Cardiac fibroblast (primary cell): ENCODE results near the gene DNAJB6.

Experiments
- DNase-seq, 2 donors: peaks; one replicate each; pipeline versions ENCODE4 v3.0.0 to v3.0.0-alpha.2; 2010; ENCODE audit warnings: low read depth in 2 of 2
- H3K4me3 ChIP-seq, 2 donors: replicated peaks in 1 of 2; 1 replicate in 1 of 2; 2 replicates in 1 of 2; pipeline ENCODE4 v1.5.1; 2011; ENCODE audit warnings: low read depth in 2 of 2, low read length in 2 of 2, mild to moderate bottlenecking in 2 of 2, moderate library complexity in 1 of 2
- CTCF ChIP-seq: IDR thresholded peaks from one replicate; pipeline ENCODE4 v1.5.1; 2011; ENCODE audit warnings: low read depth, mild to moderate bottlenecking, low read length, inconsistent platforms

The DNAJB6 gene

GRCh38 chr7:157336383-157337315 lies at the start of gene DNAJB6:
Gene DNAJB6 (plus strand): TSS chr7:157337004. CDS start chr7:157358573, 21,569 bp downstream.
- no peak for TF ChIP-seq CTCF
- peak; percentile 94 to 96 for DNase-seq
- H3K4me3 ChIP-seq: peak within 1 kb of the TSS; percentile 74 to 80

- TF ChIP-seq CTCF: no peak
- no peak overlapping the region for H3K4me3 ChIP-seq
Measured at GRCh38 chr7:157291404-157292080, 45.3 kb upstream of the DNAJB6 start.

GRCh38 chr7:157292258-157292657 lies 44.5 kb upstream of the DNAJB6 start:
- no peak overlapping the region for H3K4me3 ChIP-seq
- no peak for DNase-seq

More at GRCh38 chr7:157291404-157292080, 45.3 kb upstream of the DNAJB6 start:
- DNase-seq: no peak

GRCh38 chr7:157292770-157293412 lies 43.9 kb upstream of the DNAJB6 start:
- TF ChIP-seq CTCF: no peak
- H3K4me3 ChIP-seq: no peak overlapping the region
- no peak for DNase-seq

More at GRCh38 chr7:157292258-157292657, 44.5 kb upstream of the DNAJB6 start:
- no peak for TF ChIP-seq CTCF

- no peak for TF ChIP-seq CTCF
- no peak for DNase-seq
- H3K4me3 ChIP-seq: no peak overlapping the region
Measured at GRCh38 chr7:157293413-157293788, 43.4 kb upstream of the DNAJB6 start.

GRCh38 chr7:157294773-157295172 lies 42.0 kb upstream of the DNAJB6 start:
- DNase-seq: no peak
- no peak for TF ChIP-seq CTCF
- H3K4me3 ChIP-seq: no peak overlapping the region
